HG03378 (cell line): Measurements from ENCODE around the gene ANK3.

ENCODE experiments used
- ATAC-seq: cut with Tn5 transposase; IDR thresholded peaks from one replicate; pipeline ENCODE4 v1.9.1; 2021; ENCODE audit warnings: mild to moderate bottlenecking, moderate library complexity; ENCODE audit not compliant: unreplicated experiment

ANK3 gene

GRCh38 chr10:60389413-60390025 lies at the start of gene ANK3:
Gene ANK3 (minus strand): TSS chr10:60389875. CDS start chr10:60389538, 337 bp downstream.
- no peak for ATAC-seq

- ATAC-seq, result no peak
Observed at GRCh38 chr10:60434418-60435046, 44.9 kb upstream of the ANK3 start.

- no peak for ATAC-seq
Observed at GRCh38 chr10:60433684-60434083, 44.0 kb upstream of the ANK3 start.

- no peak for ATAC-seq
Observed at GRCh38 chr10:60430836-60431597, 41.3 kb upstream of the ANK3 start.

GRCh38 chr10:60430017-60430416 lies 40.3 kb upstream of the ANK3 start:
- ATAC-seq, result no peak

GRCh38 chr10:60429084-60429849 lies 39.6 kb upstream of the ANK3 start:
- ATAC-seq, result no peak

- no peak for ATAC-seq
Observed at GRCh38 chr10:60428387-60428737, 38.7 kb upstream of the ANK3 start.

GRCh38 chr10:60427709-60428386 lies 38.2 kb upstream of the ANK3 start:
- no peak for ATAC-seq

- no peak for ATAC-seq
Observed at GRCh38 chr10:60427148-60427547, 37.5 kb upstream of the ANK3 start.

GRCh38 chr10:60426425-60426824 lies 36.8 kb upstream of the ANK3 start:
- no peak for ATAC-seq

GRCh38 chr10:60425392-60426110 lies 35.9 kb upstream of the ANK3 start:
- ATAC-seq, result no peak

GRCh38 chr10:60424971-60425370 lies 35.3 kb upstream of the ANK3 start:
- ATAC-seq, result no peak

- no peak for ATAC-seq
Observed at GRCh38 chr10:60423920-60424319, 34.2 kb upstream of the ANK3 start.

GRCh38 chr10:60422809-60423208 lies 33.1 kb upstream of the ANK3 start:
- no peak for ATAC-seq

- ATAC-seq, result no peak
Observed at GRCh38 chr10:60420991-60421894, 31.6 kb upstream of the ANK3 start.

GRCh38 chr10:60419249-60419648 lies 29.6 kb upstream of the ANK3 start:
- ATAC-seq, result no peak

- ATAC-seq, result no peak
Observed at GRCh38 chr10:60417901-60418300, 28.2 kb upstream of the ANK3 start.

GRCh38 chr10:60417024-60417423 lies 27.3 kb upstream of the ANK3 start:
- no peak for ATAC-seq

- ATAC-seq, result no peak
Observed at GRCh38 chr10:60414877-60415585, 25.4 kb upstream of the ANK3 start.
